H9 (cell line): ENCODE data around the gene TRPM4. TPM values are rescaled to one million over a fixed set of nuclear protein-coding genes. Genes with fewer than 3 reads are reported as not detected.

ENCODE experiments used
- DNase-seq: peaks from one replicate; pipeline ENCODE4 v3.0.0-alpha.2; 2017
- H2AFZ ChIP-seq: one replicate; pipeline ENCODE4 v1.6.1; 2013; ENCODE audit warnings: mild to moderate bottlenecking, low read length, control low read depth, moderate library complexity
- H2AK5ac ChIP-seq: 2 replicates; pipeline ENCODE4 v1.6.1; 2013; ENCODE audit warnings: low read length, control low read depth, mixed read lengths; ENCODE audit not compliant: insufficient read length
- H2BK120ac ChIP-seq: one replicate; pipeline ENCODE4 v1.6.1; 2013; ENCODE audit warnings: low read depth, mild to moderate bottlenecking, low read length, control low read depth, inconsistent platforms; ENCODE audit not compliant: poor library complexity, severe bottlenecking
- H2BK12ac ChIP-seq: 2 replicates; pipeline ENCODE4 v1.6.1; 2013; ENCODE audit warnings: low read length, control low read depth, mixed read lengths, low read depth; ENCODE audit not compliant: insufficient read length
- H2BK15ac ChIP-seq: 2 replicates; pipeline ENCODE4 v1.6.1; 2013; ENCODE audit warnings: low read depth, low read length, control low read depth
- H2BK20ac ChIP-seq: one replicate; pipeline ENCODE4 v1.6.1; 2013; ENCODE audit warnings: low read depth, mild to moderate bottlenecking, low read length, control low read depth, inconsistent platforms; ENCODE audit not compliant: poor library complexity, severe bottlenecking
- H2BK5ac ChIP-seq: 2 replicates; pipeline ENCODE4 v1.6.1; 2013; ENCODE audit warnings: low read length, control low read depth, mixed read lengths; ENCODE audit not compliant: insufficient read length
- H3K14ac ChIP-seq: 2 replicates; pipeline ENCODE4 v1.6.1; 2013; ENCODE audit warnings: low read length, control low read depth; ENCODE audit not compliant: insufficient read depth
- H3K18ac ChIP-seq: 2 replicates; pipeline ENCODE4 v1.6.1; 2013; ENCODE audit warnings: low read depth, mild to moderate bottlenecking, mixed read lengths, low read length, control low read depth; ENCODE audit not compliant: insufficient read length
- H3K23ac ChIP-seq: 2 replicates; pipeline ENCODE4 v1.6.1; 2013; ENCODE audit warnings: low read length, control low read depth, mixed read lengths, low read depth; ENCODE audit not compliant: insufficient read length
- H3K23me2 ChIP-seq: 2 replicates; pipeline ENCODE4 v1.6.1; 2013; ENCODE audit warnings: low read depth, mild to moderate bottlenecking, mixed read lengths, low read length, control low read depth; ENCODE audit not compliant: insufficient read length, poor library complexity, severe bottlenecking
- H3K27ac ChIP-seq: 2 replicates; pipeline ENCODE4 v1.5.1; 2013; ENCODE audit warnings: low read length, control low read depth, mixed read lengths, low read depth; ENCODE audit not compliant: insufficient read length
- H3K27me3 ChIP-seq: 2 replicates; pipeline ENCODE4 v1.6.1; 2013; ENCODE audit warnings: low read length, control low read depth, inconsistent platforms; ENCODE audit not compliant: insufficient read depth
- H3K4ac ChIP-seq: 2 replicates; pipeline ENCODE4 v1.6.1; 2013; ENCODE audit warnings: low read depth, mild to moderate bottlenecking, control low read depth, inconsistent platforms, low read length, moderate library complexity
- H3K4me1 ChIP-seq: 2 replicates; pipeline ENCODE4 v1.6.1; 2013; ENCODE audit warnings: low read length, control low read depth, inconsistent platforms; ENCODE audit not compliant: insufficient read depth
- H3K4me2 ChIP-seq: 2 replicates; pipeline ENCODE4 v1.6.1; 2013; ENCODE audit warnings: low read length, control low read depth, mixed read lengths; ENCODE audit not compliant: insufficient read length, insufficient read depth
- H3K56ac ChIP-seq: 2 replicates; pipeline ENCODE4 v1.6.1; 2013; ENCODE audit warnings: low read depth, mild to moderate bottlenecking, mixed read lengths, low read length, control low read depth; ENCODE audit not compliant: insufficient read length
- H3K79me1 ChIP-seq: 2 replicates; pipeline ENCODE4 v1.6.1; 2013; ENCODE audit warnings: low read depth, mild to moderate bottlenecking, moderate library complexity, low read length, control low read depth, inconsistent platforms; ENCODE audit not compliant: insufficient read depth, poor library complexity, severe bottlenecking
- H3K79me2 ChIP-seq: 2 replicates; pipeline ENCODE4 v1.6.1; 2013; ENCODE audit warnings: low read length, control low read depth, inconsistent platforms; ENCODE audit not compliant: insufficient read depth
- H3K9ac ChIP-seq: 2 replicates; pipeline ENCODE4 v1.6.1; 2013; ENCODE audit warnings: low read length, control low read depth, mixed read lengths; ENCODE audit not compliant: insufficient read length; ENCODE audit errors: extremely low read depth
- H3K9me3 ChIP-seq: one replicate; pipeline ENCODE4 v1.6.1; 2013; ENCODE audit warnings: low read depth, low read length, inconsistent platforms; ENCODE audit not compliant: control insufficient read depth
- H3T11ph ChIP-seq: one replicate; pipeline ENCODE4 v1.6.1; 2013; ENCODE audit warnings: mild to moderate bottlenecking, low read length, control low read depth, inconsistent platforms
- H4K20me1 ChIP-seq: one replicate; pipeline ENCODE4 v1.6.1; 2013; ENCODE audit not compliant: control insufficient read depth, insufficient read length, insufficient read depth
- H4K5ac ChIP-seq: 2 replicates; pipeline ENCODE4 v1.6.1; 2013; ENCODE audit warnings: low read depth, mild to moderate bottlenecking, mixed read lengths, low read length, control low read depth; ENCODE audit not compliant: insufficient read length
- H4K8ac ChIP-seq: replicated peaks from 2 replicates; pipeline ENCODE4 v1.6.1; 2013; ENCODE audit warnings: low read length, control low read depth, mixed read lengths, low read depth; ENCODE audit not compliant: insufficient read length
- H4K91ac ChIP-seq: 2 replicates; pipeline ENCODE4 v1.6.1; 2013; ENCODE audit warnings: low read depth, mild to moderate bottlenecking, moderate library complexity, mixed read lengths, low read length, control low read depth; ENCODE audit not compliant: insufficient read length
- H3K27ac Mint-ChIP-seq, 3 experiments: 2 replicates in 2 of 3; 3 replicates in 1 of 3; pipeline ENCODE4 v1.8.0; 2020 to 2021; ENCODE audit warnings: mixed read lengths in 3 of 3, mild to moderate bottlenecking in 1 of 3, moderate library complexity in 1 of 3
- H3K27me3 Mint-ChIP-seq: 2 replicates; pipeline ENCODE4 v1.8.0; 2021; ENCODE audit warnings: low read depth, mild to moderate bottlenecking, moderate library complexity, mixed read lengths
- H3K36me3 Mint-ChIP-seq, 3 experiments: 2 replicates in 2 of 3; 3 replicates in 1 of 3; pipeline ENCODE4 v1.8.0; 2020 to 2021; ENCODE audit warnings: low read depth in 3 of 3, mixed read lengths in 3 of 3; ENCODE audit not compliant: insufficient read depth in 1 of 3
- H3K4me1 Mint-ChIP-seq, 2 experiments: 2 replicates each; pipeline ENCODE4 v1.8.0; 2020; ENCODE audit warnings: mixed read lengths in 2 of 2
- H3K4me3 Mint-ChIP-seq, 2 experiments: 2 replicates in 1 of 2; 3 replicates in 1 of 2; pipeline ENCODE4 v1.8.0; 2020 to 2021; ENCODE audit warnings: mild to moderate bottlenecking in 2 of 2, mixed read lengths in 2 of 2, moderate library complexity in 1 of 2
- H3K9me3 Mint-ChIP-seq, 2 experiments: 2 replicates in 1 of 2; 3 replicates in 1 of 2; pipeline ENCODE4 v1.8.0; 2020; ENCODE audit warnings: mild to moderate bottlenecking in 2 of 2, mixed read lengths in 2 of 2, moderate library complexity in 1 of 2
- CTCF ChIP-seq: fragments of 200-600 bp; sonication (generic); conservative IDR thresholded peaks from 3 replicates; pipeline ENCODE4 v1.8.0; 2021; ENCODE audit warnings: antibody characterized with exemption, mild to moderate bottlenecking
- WGBS: extraction: QIAGEN DNeasy Blood & Tissue Kit; methylation state at CpG from one replicate; pipeline ENCODE4 v1.1.7; 2013; ENCODE audit warnings: missing lambda C conversion rate, low lambda C conversion rate, mixed read lengths; ENCODE audit not compliant: insufficient read length; ENCODE audit errors: extremely low coverage; 5-methylcytosine and 5-hydroxymethylcytosine counted together
- total RNA-seq: library from RNA; stranded (reverse); gene quantifications from 2 replicates; pipeline ENCODE4 v1.2.1, GENCODE V29; 2021

Gene TRPM4
- total RNA-seq, 1 experiment from 2014 or later: 6.9 TPM

GRCh38 chr19:49222011-49222410, 64.4 kb downstream of the TRPM4 start:
- TF ChIP-seq CTCF: no peak
- Histone ChIP-seq H3K4ac (no peak overlapping the region), H3K27ac (no peak overlapping the region), H3K79me2 (no peaks in the 10 kb centered on the region), H2AK5ac (no peak overlapping the region), H3K79me1 (no peaks in the 10 kb centered on the region), H3K9ac (no peak overlapping the region), H2BK12ac (no peak overlapping the region), H3K18ac (no peak overlapping the region), H3K56ac (no peak overlapping the region), H2BK5ac (no peak overlapping the region), H3K14ac (no peak overlapping the region), H2BK20ac (no peak overlapping the region), H4K5ac (no peak overlapping the region), H3K4me1 (no peaks in the 10 kb centered on the region), H3T11ph (no peak overlapping the region), H4K91ac (no peak overlapping the region), H4K8ac (no peak overlapping the region), H3K23me2 (peaks cover 3% of the 10 kb centered on the region), H2BK15ac (no peak overlapping the region), H3K23ac (no peak overlapping the region), H3K4me2 (no peak overlapping the region), H3K27me3 (no peaks in the 10 kb centered on the region), H4K20me1 (no peaks in the 10 kb centered on the region), H2AFZ (no peak overlapping the region), H2BK120ac (no peak overlapping the region), H3K9me3 (no peaks in the 10 kb centered on the region)
- H3K4me3 Mint-ChIP-seq: no peak overlapping the region
- H3K4me1 Mint-ChIP-seq: peaks cover 6 to 7% of the 10 kb centered on the region in 2 experiments; a peak in 3 of 4 replicates
- peaks cover 13% of the 10 kb centered on the region for H3K27me3 Mint-ChIP-seq
- no peaks in the 10 kb centered on the region; a peak in 1 of 7 replicates for H3K36me3 Mint-ChIP-seq
- H3K9me3 Mint-ChIP-seq: no peaks in the 10 kb centered on the region
- WGBS: no CpG with 5 or more reads among the region's 6 CpGs
- no peak overlapping the region for H3K27ac Mint-ChIP-seq
- no peak for DNase-seq
